DOHH2 (cell line): Measurements from ENCODE around the gene MKX.

Experiments
- H3F3A ChIP-seq: fragments of 200-600 bp; sonication (generic), shearing (Covaris generic); 2 replicates; pipeline ENCODE4 v1.6.0; 2016; ENCODE audit warnings: antibody characterized with exemption, mild to moderate bottlenecking; ENCODE audit not compliant: control insufficient read depth, insufficient read depth
- H3K27ac ChIP-seq: fragments of 200-600 bp; sonication (generic); 2 replicates; pipeline ENCODE4 v1.5.1; 2014; ENCODE audit warnings: low read depth, mild to moderate bottlenecking, low read length, moderate library complexity
- H3K27me3 ChIP-seq: fragments of 200-600 bp; sonication (generic); 2 replicates; pipeline ENCODE4 v1.6.1; 2014; ENCODE audit warnings: mild to moderate bottlenecking, low read length, mixed read lengths; ENCODE audit not compliant: control insufficient read depth
- H3K36me3 ChIP-seq: fragments of 200-600 bp; sonication (generic); 2 replicates; pipeline ENCODE4 v1.6.1; 2014; ENCODE audit warnings: mild to moderate bottlenecking, low read length, moderate library complexity, mixed read lengths; ENCODE audit not compliant: control insufficient read depth
- H3K4me1 ChIP-seq: fragments of 200-600 bp; sonication (generic); 2 replicates; pipeline ENCODE4 v1.6.1; 2014; ENCODE audit warnings: mild to moderate bottlenecking, low read length, mixed read lengths; ENCODE audit not compliant: control insufficient read depth
- H3K4me2 ChIP-seq: fragments of 200-600 bp; sonication (generic); 2 replicates; pipeline ENCODE4 v1.6.0; 2014; ENCODE audit warnings: mild to moderate bottlenecking, low read length, moderate library complexity
- H3K4me3 ChIP-seq: fragments of 200-600 bp; sonication (generic); 2 replicates; pipeline ENCODE4 v1.5.1; 2014; ENCODE audit warnings: mild to moderate bottlenecking, low read length, mixed read lengths
- H3K79me2 ChIP-seq: fragments of 200-600 bp; sonication (generic); 2 replicates; pipeline ENCODE4 v1.6.1; 2014; ENCODE audit warnings: mild to moderate bottlenecking, low read length, mixed read lengths; ENCODE audit not compliant: control insufficient read depth
- H3K9me2 ChIP-seq: fragments of 200-600 bp; sonication (generic); replicated peaks from 2 replicates; pipeline ENCODE4 v1.6.1; 2014; ENCODE audit warnings: mild to moderate bottlenecking, low read length, mixed read lengths; ENCODE audit not compliant: control insufficient read depth
- H3K9me3 ChIP-seq: fragments of 200-600 bp; sonication (generic); 2 replicates; pipeline ENCODE4 v1.6.1; 2014; ENCODE audit warnings: antibody characterized with exemption, low read length, mixed read lengths; ENCODE audit not compliant: control insufficient read depth, insufficient read depth
- H4K20me1 ChIP-seq: fragments of 200-600 bp; sonication (generic); 2 replicates; pipeline ENCODE4 v1.6.0; 2014; ENCODE audit warnings: low read depth, mild to moderate bottlenecking, antibody characterized with exemption, low read length, moderate library complexity; ENCODE audit not compliant: control insufficient read depth, insufficient read depth
- CTCF ChIP-seq: fragments of 200-600 bp; sonication (generic); IDR thresholded peaks from one replicate; pipeline ENCODE4 v1.5.1; 2014; ENCODE audit warnings: antibody characterized with exemption, mild to moderate bottlenecking, low read depth, low read length; ENCODE audit not compliant: poor library complexity, severe bottlenecking
- EZH2phosphoT487 ChIP-seq: fragments of 200-600 bp; sonication (generic); IDR thresholded peaks from 2 replicates; pipeline ENCODE4 v1.6.1; 2017; ENCODE audit warnings: borderline replicate concordance, mild to moderate bottlenecking, antibody characterized with exemption, low read length, moderate library complexity, mixed read lengths

The MKX gene

GRCh38 chr10:27784272-27784671, 38.7 kb upstream of the MKX start:
- H4K20me1 ChIP-seq, result no peaks in the 10 kb centered on the region
- H3K79me2 ChIP-seq, result no peaks in the 10 kb centered on the region
- no peak overlapping the region for H3K27ac ChIP-seq
- no peaks in the 10 kb centered on the region for H3K9me3 ChIP-seq
- no peaks in the 10 kb centered on the region for H3K36me3 ChIP-seq
- no peak overlapping the region for H3K4me3 ChIP-seq
- TF ChIP-seq EZH2phosphoT487, result no peak
- H3K4me1 ChIP-seq, result no peaks in the 10 kb centered on the region
- H3K4me2 ChIP-seq, result no peak overlapping the region
- no peaks in the 10 kb centered on the region for H3K9me2 ChIP-seq
- H3K27me3 ChIP-seq, result 0 out of 2 replicates have a peak, but pooled peaks cover 3% of the 10 kb centered on the region
- no peaks in the 10 kb centered on the region for H3F3A ChIP-seq

- no peaks in the 10 kb centered on the region for H3K9me3 ChIP-seq
- H3K27ac ChIP-seq, result no peak overlapping the region
- H4K20me1 ChIP-seq, result no peaks in the 10 kb centered on the region
- H3K4me2 ChIP-seq, result no peak overlapping the region
- no peaks in the 10 kb centered on the region for H3F3A ChIP-seq
- no peaks in the 10 kb centered on the region for H3K9me2 ChIP-seq
- H3K4me3 ChIP-seq, result no peak overlapping the region
- H3K27me3 ChIP-seq, result 0 out of 2 replicates have a peak, but pooled peaks cover 3% of the 10 kb centered on the region
- no peaks in the 10 kb centered on the region for H3K36me3 ChIP-seq
- peak; percentile 25 for TF ChIP-seq CTCF
- no peak for TF ChIP-seq EZH2phosphoT487
- no peaks in the 10 kb centered on the region for H3K79me2 ChIP-seq
- H3K4me1 ChIP-seq, result no peaks in the 10 kb centered on the region
Observed at GRCh38 chr10:27783660-27784059, 38.0 kb upstream of the MKX start.

- TF ChIP-seq EZH2phosphoT487 (no peak), CTCF (no peak)
- Histone ChIP-seq H3K9me2 (no peaks in the 10 kb centered on the region), H3K4me2 (no peak overlapping the region), H3K9me3 (no peaks in the 10 kb centered on the region), H3K4me1 (no peaks in the 10 kb centered on the region), H3K4me3 (no peak overlapping the region), H3F3A (no peaks in the 10 kb centered on the region), H3K79me2 (no peaks in the 10 kb centered on the region), H4K20me1 (no peaks in the 10 kb centered on the region), H3K27me3 (no peaks in the 10 kb centered on the region), H3K27ac (no peak overlapping the region), H3K36me3 (no peaks in the 10 kb centered on the region)
Observed at GRCh38 chr10:27779462-27780015, 33.9 kb upstream of the MKX start.

GRCh38 chr10:27774831-27775230, 29.2 kb upstream of the MKX start:
- no peak overlapping the region for H3K27ac ChIP-seq
- no peaks in the 10 kb centered on the region for H3F3A ChIP-seq
- no peak overlapping the region for H3K4me2 ChIP-seq
- H3K79me2 ChIP-seq, result no peaks in the 10 kb centered on the region
- no peak overlapping the region for H3K4me3 ChIP-seq
- no peaks in the 10 kb centered on the region for H3K36me3 ChIP-seq
- H3K27me3 ChIP-seq, result no peaks in the 10 kb centered on the region
- H3K4me1 ChIP-seq, result no peaks in the 10 kb centered on the region
- H4K20me1 ChIP-seq, result no peaks in the 10 kb centered on the region
- no peaks in the 10 kb centered on the region for H3K9me3 ChIP-seq
- TF ChIP-seq EZH2phosphoT487 (no peak), CTCF (no peak)
- no peaks in the 10 kb centered on the region for H3K9me2 ChIP-seq
